SU-DHL-6 (cell line): ENCODE data around the gene MGRN1.

ENCODE experiments used
- CTCF ChIP-seq: fragments of 200-600 bp; sonication (generic); IDR thresholded peaks from one replicate; pipeline ENCODE4 v1.5.1; 2017; ENCODE audit warnings: antibody characterized with exemption, mild to moderate bottlenecking, low read length, moderate library complexity; ENCODE audit not compliant: insufficient read depth, poor library complexity, severe bottlenecking
- EZH2phosphoT487 ChIP-seq: fragments of 200-600 bp; sonication (generic), shearing (Covaris generic); conservative IDR thresholded peaks from 2 replicates; pipeline ENCODE4 v1.6.1; 2018; ENCODE audit warnings: mild to moderate bottlenecking, antibody characterized with exemption, low read length, moderate library complexity, mixed read lengths

GRCh38 chr16:4599037-4599436 lies 25.6 kb upstream of the MGRN1 start:
- TF ChIP-seq CTCF: no peak
- no peak for TF ChIP-seq EZH2phosphoT487
